ENCODE measurements around the gene INHBE.
"Not testable (repeated sequence)": the region's sequence is repeated elsewhere in the genome, so short reads cannot be mapped to it uniquely, and the experiment has no call there.

The INHBE gene

DNA sequence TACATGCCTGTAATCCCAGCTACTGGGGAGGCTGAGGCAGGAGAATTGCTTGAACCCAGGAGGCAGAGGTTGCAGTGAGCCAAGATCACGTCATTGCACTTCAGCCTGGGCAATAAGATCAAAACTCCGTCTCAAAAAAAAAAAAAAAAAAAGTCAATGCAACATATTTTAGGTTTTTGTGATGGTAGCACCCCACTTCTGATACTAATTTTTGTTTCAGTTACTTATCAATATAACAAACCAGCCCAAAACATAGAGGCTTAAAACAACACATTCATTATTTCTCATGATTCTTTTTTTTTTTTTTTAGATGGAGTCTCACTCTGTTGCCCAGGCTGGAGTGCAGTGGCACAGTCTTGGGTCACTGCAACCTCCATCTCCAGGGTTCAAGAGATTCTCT is 13.7 kb upstream of the INHBE start:
- DNase-seq (ENCODE audit: low read depth in 3 of 3), result not testable (repeated sequence)

DNA sequence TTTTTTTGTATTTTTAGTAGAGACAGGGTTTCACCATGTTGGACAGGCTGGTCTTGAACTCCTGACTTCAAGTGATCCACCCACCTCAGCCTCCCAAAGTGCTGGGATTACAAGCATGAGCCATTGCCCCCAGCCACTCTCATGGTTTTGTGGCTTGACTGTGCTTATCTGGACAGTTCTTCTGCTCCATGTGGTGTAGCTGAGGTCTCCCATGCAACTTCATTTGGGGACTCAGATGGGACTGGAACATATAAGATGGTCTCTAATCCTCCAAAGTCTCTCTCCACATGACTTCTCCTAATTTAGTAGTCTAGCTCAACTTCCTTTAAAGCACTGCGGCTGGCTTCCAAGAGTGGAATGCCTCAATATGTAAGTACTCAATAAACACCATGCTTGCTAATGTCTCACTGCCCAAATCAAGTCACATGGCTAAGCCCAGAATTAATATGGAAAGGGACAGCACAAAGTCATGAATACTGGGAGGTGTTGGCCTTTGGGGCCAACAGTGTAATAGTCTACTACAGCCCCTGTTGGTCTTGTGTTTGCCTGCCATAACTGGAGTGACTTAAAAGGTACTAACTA is 13.2 kb upstream of the INHBE start:
- DNase-seq (ENCODE audit: low read depth in 3 of 3), result no peak

DNA sequence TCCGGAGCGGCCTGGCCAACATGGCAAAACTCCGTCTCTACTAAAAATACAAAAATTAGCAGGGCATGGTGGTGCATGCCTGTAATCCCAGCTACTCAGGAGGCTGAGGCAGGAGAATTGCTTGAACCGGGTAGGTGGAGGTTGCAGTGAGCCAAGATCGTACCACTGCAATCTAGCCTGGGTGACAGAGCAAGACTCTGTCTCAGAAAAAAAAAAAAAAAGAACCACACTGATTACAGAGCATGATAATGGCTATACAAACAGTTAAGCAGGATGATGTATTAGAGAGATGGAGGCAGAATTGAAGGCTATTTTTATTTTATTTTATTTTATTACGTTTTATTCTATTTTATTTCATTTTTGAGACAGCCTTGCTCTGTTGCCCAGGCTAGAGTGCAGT is 10.8 kb upstream of the INHBE start:
- DNase-seq (ENCODE audit: low read depth in 3 of 3), result not testable (repeated sequence)

DNA sequence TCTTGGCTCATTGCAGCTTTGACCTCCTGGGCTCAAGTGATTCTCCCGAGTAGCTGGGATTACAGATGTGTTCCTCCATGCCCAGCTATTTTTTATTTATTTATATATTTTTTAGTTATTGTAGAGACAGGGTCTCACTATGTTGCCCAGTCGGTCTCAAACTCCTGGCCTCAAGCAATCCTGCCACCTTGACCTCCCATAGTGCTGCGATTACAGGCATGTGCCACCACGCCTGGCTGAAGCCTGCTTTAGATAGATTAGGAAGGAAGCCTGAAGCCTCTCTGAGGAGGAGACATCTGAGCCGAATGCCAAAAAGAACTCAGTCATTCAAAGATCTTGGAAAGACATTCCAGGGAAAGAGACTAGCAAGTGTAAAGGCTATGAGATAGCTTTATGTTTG is 10.4 kb upstream of the INHBE start:
- DNase-seq (ENCODE audit: low read depth in 3 of 3), result no peak

DNA sequence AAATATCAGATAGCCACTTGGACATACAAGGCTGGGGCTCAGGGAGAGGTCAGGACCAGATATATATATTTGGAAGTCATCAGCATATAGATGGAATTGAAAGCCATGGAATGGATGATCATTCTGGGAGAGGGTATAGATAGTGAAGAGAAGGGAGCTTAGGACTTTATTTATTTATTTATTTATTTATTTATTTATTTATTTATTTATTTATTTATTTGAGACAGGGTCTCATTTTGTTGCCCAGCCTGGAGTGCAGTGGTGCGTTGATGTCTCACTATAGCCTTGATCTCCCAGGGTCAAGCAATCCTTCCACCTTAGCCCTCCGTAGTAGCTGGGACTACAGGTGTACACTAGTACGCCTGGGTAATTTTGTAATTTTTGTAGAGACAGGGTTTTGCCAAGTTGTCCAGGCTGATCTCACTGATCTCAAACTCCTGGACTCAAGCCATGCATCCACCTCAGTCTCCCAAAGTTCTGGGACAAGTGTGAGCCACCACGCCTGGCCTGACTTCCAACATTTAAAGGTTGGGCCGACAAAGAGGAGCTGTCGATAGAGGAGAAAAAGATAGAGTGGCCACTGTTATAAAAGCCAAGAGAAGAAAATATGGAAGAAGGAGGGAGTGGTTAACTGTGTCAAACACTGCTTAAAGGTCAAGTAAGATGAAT is 8.7 kb upstream of the INHBE start:
- no peak for DNase-seq (ENCODE audit: low read depth in 3 of 3)

DNA sequence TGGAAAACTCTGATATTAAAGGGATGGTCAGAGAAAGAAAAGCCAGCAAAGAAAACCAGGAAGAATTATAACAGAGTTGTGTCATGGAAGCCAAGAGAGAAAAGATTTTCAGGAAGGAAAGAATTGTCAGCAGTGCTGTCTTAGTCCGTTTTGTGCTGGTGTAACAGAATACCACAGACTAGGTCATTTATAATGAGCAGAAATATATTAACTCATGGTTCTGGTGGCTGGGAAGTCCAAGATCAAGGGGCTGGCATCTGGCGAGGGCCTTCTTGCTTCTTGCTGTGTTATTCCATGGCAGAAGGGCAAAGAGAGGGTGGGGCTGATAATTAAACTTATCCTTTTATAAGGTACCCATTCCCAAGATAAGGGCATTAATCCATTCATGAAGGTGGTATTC is 6.4 kb upstream of the INHBE start:
- no peak for DNase-seq (ENCODE audit: low read depth in 3 of 3)

DNA sequence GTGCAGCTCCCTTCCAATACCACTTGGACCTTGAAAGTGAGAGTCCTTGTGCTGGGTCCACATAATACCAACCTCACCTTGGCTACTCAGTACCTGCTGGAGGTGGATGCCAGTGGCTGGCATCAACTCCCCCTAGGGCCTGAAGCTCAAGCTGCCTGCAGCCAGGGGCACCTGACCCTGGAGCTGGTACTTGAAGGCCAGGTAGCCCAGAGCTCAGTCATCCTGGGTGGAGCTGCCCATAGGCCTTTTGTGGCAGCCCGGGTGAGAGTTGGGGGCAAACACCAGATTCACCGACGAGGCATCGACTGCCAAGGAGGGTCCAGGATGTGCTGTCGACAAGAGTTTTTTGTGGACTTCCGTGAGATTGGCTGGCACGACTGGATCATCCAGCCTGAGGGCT is 5.7 kb upstream of the INHBE start:
- DNase-seq (ENCODE audit: low read depth in 3 of 3), result no peak

DNA sequence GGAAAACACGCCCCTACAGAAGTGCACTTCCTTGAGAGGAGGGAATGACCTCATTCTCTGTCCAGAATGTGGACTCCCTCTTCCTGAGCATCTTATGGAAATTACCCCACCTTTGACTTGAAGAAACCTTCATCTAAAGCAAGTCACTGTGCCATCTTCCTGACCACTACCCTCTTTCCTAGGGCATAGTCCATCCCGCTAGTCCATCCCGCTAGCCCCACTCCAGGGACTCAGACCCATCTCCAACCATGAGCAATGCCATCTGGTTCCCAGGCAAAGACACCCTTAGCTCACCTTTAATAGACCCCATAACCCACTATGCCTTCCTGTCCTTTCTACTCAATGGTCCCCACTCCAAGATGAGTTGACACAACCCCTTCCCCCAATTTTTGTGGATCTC is 5.0 kb upstream of the INHBE start:
- DNase-seq (ENCODE audit: low read depth in 3 of 3), result no peak

DNA sequence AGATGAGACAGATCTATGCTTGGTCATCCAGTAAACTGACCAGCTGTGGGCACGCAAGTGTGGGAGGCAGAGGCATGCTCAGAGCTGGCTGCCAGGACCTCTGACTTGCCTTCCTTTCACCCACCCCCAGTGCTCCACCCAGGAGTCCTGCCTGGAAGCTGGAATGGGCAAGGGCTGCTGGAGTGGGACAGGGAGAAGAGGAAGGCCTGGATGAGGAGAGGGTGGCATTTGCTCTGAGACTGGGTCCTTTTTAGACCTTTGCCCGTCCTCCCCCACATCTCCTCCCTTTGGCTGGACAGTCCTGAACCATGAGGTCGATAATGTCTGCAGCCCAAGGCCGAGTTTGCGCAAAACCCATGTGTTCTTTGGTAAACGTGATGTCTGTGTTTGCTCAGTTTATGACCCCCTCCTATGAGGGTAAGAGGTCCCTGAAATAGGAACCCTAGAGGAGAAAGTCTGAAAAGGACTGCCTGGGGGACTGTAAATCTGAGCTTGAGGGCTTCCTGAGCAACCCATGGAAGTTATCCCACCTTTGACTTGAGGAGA is 3.8 kb upstream of the INHBE start:
- DNase-seq (ENCODE audit: low read depth in 3 of 3), result no peak

DNA sequence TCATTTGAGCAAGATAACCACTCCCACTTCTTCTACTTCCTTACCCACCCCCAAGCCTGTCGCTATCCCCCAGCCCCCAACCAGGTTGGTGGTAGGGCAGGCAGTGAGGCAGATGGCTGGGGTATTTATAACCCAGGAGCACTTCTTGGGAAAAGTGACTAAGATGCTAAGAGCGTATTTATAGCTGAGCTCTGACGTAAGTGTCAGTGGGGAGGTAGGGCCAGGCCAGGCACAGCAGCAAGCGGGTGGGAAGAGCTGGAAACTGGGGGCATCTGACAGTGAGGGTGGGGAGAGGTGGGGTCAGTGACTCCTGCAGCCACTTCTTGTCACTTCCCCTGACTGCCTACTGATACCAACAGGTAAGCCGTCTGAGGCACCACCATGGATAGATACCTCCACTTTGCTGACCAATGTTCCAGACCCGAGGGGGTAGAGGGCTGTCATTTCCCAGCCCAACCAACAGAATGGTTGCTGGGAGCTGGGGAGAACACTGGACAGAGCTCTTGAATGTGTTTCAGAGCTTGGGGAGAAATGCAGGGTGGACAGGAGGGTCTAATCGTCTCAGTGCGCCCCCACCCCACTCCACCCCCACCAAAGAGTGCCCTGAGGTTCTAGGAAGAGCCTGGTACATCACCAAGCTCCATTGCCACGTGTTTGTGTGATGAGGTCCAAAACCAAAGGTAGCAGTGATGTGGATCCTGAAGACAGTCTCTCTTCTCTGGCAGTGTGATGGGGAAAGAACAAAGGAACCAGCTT is 2.7 kb upstream of the INHBE start:
- DNase-seq (ENCODE audit: low read depth in 3 of 3), result no peak

DNA sequence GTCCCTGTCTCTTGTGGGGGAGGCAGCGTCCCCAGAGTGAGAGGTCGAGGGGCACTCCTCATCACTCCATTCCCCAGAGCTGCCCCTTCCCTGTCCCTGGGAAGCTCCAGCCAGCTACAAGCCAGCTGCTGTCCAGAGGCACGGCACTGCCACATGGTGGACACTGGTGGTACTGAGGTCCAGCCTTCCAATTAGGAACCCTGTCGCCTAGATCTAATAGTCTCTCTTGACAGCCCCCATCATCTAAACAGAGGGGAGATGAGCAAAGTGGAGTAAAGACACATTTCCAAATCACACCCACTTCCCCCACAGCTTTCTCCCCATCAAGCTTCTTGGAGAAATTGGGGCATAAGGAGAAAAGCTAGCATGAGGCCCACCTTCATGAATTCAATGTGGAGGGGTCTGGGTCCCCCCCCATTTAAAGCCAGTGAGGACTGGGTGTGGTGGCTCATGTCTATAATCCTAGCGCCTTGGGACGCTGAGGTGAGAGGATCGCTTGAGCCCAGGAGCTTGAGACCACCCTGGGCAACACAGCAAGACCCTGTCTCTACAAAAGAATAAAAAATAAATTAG is 2.1 kb upstream of the INHBE start:
- DNase-seq (ENCODE audit: low read depth in 3 of 3), result no peak

DNA sequence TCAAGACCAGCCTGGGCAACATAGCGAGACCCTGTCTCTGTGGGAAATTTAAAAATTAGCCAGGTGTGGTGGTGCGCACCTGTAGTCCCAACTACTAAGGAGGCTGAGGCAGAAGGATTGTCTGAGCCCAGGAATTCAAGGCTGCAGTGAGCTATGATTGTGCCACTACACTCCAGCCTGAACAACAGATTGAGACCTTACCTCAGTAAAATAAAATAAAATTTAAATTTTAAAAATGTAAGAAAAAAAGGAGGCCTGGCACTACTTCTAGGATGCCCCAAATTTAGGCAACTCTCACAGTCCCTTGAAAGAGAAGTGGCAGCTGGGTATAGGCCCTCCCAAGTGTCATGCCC is 918 bp upstream of the INHBE start:
- DNase-seq (ENCODE audit: low read depth in 3 of 3), result no peak

DNA sequence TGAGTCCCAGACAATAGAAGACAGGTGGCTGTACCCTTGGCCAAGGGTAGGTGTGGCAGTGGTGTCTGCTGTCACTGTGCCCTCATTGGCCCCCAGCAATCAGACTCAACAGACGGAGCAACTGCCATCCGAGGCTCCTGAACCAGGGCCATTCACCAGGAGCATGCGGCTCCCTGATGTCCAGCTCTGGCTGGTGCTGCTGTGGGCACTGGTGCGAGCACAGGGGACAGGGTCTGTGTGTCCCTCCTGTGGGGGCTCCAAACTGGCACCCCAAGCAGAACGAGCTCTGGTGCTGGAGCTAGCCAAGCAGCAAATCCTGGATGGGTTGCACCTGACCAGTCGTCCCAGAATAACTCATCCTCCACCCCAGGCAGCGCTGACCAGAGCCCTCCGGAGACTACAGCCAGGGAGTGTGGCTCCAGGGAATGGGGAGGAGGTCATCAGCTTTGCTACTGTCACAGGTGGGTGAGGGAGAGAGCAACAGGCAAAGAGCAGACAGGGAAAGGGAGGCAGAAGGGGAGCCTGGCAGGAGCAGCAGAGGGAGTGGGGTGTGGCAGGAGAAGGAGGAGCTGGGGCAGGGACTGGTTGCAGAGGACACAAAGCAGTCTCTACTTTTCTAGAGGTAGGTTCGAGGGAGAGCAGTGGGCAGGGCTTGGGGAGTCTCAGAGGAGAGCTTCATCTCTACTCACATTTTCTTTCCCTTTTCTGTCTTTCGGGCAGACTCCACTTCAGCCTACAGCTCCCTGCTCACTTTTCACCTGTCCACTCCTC is 452 bp downstream of the INHBE start:
- DNase-seq (ENCODE audit: low read depth in 3 of 3), result no peak

DNA sequence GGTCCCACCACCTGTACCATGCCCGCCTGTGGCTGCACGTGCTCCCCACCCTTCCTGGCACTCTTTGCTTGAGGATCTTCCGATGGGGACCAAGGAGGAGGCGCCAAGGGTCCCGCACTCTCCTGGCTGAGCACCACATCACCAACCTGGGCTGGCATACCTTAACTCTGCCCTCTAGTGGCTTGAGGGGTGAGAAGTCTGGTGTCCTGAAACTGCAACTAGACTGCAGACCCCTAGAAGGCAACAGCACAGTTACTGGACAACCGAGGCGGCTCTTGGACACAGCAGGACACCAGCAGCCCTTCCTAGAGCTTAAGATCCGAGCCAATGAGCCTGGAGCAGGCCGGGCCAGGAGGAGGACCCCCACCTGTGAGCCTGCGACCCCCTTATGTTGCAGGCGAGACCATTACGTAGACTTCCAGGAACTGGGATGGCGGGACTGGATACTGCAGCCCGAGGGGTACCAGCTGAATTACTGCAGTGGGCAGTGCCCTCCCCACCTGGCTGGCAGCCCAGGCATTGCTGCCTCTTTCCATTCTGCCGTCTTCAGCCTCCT is 1.1 kb downstream of the INHBE start:
- DNase-seq (ENCODE audit: low read depth in 3 of 3), result no peak

DNA sequence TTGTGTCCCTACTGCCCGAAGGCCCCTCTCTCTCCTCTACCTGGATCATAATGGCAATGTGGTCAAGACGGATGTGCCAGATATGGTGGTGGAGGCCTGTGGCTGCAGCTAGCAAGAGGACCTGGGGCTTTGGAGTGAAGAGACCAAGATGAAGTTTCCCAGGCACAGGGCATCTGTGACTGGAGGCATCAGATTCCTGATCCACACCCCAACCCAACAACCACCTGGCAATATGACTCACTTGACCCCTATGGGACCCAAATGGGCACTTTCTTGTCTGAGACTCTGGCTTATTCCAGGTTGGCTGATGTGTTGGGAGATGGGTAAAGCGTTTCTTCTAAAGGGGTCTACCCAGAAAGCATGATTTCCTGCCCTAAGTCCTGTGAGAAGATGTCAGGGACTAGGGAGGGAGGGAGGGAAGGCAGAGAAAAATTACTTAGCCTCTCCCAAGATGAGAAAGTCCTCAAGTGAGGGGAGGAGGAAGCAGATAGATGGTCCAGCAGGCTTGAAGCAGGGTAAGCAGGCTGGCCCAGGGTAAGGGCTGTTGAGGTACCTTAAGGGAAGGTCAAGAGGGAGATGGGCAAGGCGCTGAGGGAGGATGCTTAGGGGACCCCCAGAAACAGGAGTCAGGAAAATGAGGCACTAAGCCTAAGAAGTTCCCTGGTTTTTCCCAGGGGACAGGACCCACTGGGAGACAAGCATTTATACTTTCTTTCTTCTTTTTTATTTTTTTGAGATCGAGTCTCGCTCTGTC is 1.8 kb downstream of the INHBE start:
- no peak for DNase-seq (ENCODE audit: low read depth in 3 of 3)

DNA sequence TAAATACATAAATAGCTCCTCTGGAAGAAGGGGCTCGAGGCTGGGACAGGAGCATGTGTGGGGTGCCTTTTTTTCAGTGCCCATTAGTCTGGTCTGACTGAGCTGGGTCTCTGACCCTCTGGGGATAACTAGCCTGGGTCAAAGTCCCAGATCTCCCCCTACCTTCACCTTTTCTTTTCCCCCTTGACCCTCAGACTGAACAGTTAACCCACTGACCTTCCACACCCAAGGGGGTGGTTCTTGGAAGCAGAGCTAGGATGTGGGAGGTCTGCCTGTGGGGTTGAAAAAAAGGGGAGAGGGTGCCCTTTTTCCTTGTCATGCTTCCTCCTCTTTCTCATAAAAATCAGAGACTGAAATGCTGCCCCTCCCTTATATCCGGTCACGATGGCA is 3.6 kb downstream of the INHBE start:
- DNase-seq (ENCODE audit: low read depth in 3 of 3), result no peak

DNA sequence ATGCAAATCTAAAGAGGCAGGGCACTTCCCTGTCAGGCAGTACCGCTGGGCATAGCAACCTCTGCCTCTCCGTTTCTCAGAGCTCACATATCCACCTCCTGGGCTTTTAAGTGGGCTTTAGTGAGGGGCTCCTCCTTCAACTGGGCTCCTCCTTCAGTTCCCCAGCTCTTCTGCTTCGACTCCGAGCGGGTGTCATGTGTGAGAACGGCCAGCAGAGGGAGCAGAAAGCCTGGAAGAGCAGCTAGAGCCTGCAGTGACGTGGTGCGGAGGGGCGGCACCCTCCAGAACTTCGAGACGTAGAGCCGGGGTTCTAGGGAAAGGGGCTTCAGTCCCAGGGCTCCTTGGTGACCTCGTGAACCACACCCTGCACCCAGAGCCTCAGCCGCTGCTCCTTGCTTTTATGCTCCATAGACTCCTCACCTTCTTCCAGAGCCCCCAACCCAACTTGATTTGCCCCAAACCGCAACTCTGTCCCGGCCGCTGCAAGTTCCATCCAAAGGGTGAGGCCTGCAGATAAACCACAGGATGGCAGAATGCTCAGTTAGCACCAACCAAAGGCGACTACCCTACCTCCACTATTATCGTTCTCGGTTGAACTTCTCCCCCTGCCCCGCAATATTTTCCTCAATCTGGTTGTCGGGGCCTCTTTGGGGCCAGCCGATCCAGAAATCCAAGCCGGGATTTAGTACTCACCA is 4.1 kb downstream of the INHBE start:
- peak; percentile 77 to 89 (median 86) for DNase-seq (ENCODE audit: low read depth in 3 of 3)

DNA sequence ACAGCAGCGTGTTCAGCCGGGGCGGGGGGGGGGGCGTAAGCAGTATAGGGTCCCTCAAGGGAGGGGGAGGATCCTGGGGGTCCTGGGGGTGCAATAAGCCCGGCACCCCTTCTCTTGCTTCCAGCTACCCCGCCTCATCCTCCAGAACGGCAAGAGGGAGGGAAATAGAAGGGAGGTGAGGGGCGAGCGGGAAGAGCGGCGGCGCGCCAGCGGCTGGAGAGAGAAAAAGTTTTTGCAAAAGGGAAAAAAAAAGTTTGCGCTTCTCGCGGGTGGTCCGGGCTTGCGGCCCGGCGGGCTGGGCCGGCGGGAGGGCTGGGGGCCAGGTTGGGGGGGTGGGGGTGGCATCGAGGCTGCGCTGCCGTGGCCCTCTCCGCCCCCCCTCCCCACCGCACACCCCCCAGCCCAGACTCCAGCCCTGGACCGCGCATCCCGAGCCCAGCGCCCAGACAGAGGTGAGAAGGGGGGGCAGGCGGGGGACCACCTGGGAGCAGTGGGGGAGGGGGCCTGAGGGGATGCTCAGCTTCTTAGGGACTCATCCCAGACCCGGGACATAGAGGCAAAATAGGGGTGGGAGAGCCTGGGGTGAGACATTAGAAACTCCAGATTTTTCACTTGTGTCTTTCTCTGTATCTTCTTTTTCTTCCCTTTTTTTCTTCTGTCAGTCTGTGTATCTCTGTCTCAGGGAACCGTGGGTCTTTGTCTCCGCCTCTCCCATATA is 4.8 kb downstream of the INHBE start, which contains the start of gene GLI1:
GLI1 (plus strand) TSS at position 36 of the 718 bp plus-strand sequence. CDS start 3,907 bp downstream, outside the sequence.
- DNase-seq (ENCODE audit: low read depth in 3 of 3), result no peak

DNA sequence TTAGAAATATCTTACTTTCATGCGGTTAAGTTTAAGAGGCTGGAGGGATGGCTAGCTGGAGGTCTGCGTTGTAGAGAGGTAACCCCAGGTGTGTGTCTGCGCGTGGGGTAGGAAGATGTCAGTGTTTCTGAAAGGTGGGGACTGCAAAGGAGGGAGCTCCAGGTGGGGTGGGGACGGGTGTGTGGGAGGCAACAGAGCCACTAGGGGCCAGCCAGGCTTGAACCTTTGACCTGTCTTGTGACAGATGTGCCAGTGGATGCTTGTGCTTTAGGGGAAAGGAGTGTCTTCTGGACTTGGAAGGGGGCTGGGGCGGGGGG is 5.3 kb downstream of the INHBE start:
- no peak for DNase-seq (ENCODE audit: low read depth in 3 of 3)

DNA sequence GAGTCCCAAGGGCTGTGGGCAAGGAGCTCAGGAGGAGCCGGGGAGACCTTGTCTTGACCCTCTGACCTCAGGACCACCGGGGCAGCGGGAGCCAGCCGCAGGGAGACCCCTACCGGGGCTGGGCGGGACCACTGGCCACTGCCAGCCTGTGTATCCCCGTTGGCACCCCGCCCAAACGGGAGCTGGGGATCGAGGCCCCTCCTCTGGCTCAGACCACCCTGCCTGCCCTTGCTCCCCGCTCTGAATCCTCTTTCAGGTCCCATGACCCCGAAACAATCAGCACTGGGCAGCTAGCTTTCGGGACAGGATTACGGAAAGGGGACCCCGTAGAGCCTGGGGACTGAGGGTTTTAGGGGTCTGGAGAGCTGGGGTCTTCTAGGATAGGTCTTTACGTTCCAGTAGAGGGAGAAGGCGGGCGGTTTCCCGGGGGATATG is 5.8 kb downstream of the INHBE start:
- DNase-seq (ENCODE audit: low read depth in 3 of 3), result no peak

Data from stimulated activated CD4-positive, alpha-beta T cell treated with anti-CD3 and anti-CD28 coated beads, TNF-alpha, amount 100 ng/mL, for 4 hours (primary cell).